CD4-positive, CD25-positive, alpha-beta regulatory T cell (primary cell): ENCODE data around the gene TPST2. TPM values are rescaled to one million over a fixed set of nuclear protein-coding genes. Genes with fewer than 3 reads are reported as not detected.

Experiments used
- polyA plus RNA-seq, 4 donors: library from polyadenylated mRNA; unstranded; fragments of 300-500 nt; fragmentation: Illumina TruSeq; gene quantifications; one replicate each; pipeline ENCODE4 v1.2.3, GENCODE V29; 2021
- total RNA-seq: library from RNA; stranded (reverse); gene quantifications from one replicate; pipeline ENCODE4 v1.2.3, GENCODE V29; 2022

Gene TPST2
- total and polyA plus RNA-seq, 5 donors from 2014 or later: 36.0 to 64.6 (median 55.0) TPM

Other genes with a start within 250 kb of the TPST2 start
- 4.3 TPM for gene ASPHD2, start 160.9 kb downstream of the TPST2 start, total RNA-seq
- gene ASPHD2, start 160.9 kb downstream of the TPST2 start, polyA plus RNA-seq: 1 to 10 TPM; 3.1 to 8.5 (median 4.4) TPM
- gene HPS4, start 106.3 kb downstream of the TPST2 start, total RNA-seq: 44.6 TPM
- 10 to 100 TPM; 12.0 to 16.1 (median 13.6) TPM for gene HPS4, start 106.3 kb downstream of the TPST2 start, polyA plus RNA-seq
- gene SRRD, start 106.3 kb downstream of the TPST2 start, total RNA-seq: 27.3 TPM
- gene SRRD, start 106.3 kb downstream of the TPST2 start, polyA plus RNA-seq: 10 to 100 TPM; 25.5 to 34.7 (median 29.1) TPM
- 109 TPM for gene TFIP11, start 77.7 kb downstream of the TPST2 start, total RNA-seq
- 10 to 100 TPM; 31.9 to 43.7 (median 39.2) TPM for gene TFIP11, start 77.7 kb downstream of the TPST2 start, polyA plus RNA-seq
- not detected for gene CRYBB1, start 27.9 kb upstream of the TPST2 start, total RNA-seq
- not detected for gene CRYBB1, start 27.9 kb upstream of the TPST2 start, polyA plus RNA-seq
- not detected for gene CRYBA4, start 31.8 kb upstream of the TPST2 start, total RNA-seq
- gene CRYBA4, start 31.8 kb upstream of the TPST2 start, polyA plus RNA-seq: under 1 TPM in 1 of 4 donors, not detected in 3; 0.59 TPM
- gene MIAT, start 67.5 kb upstream of the TPST2 start, total RNA-seq: 305 TPM
- gene MIAT, start 67.5 kb upstream of the TPST2 start, polyA plus RNA-seq: 1 to 10 TPM; 1.4 to 3.1 (median 2.4) TPM